ENCODE data around the gene ZNF710. TPM values are rescaled to one million over a fixed set of nuclear protein-coding genes. Genes with fewer than 3 reads are reported as not detected.

ZNF710 gene
- total and polyA plus RNA-seq, 9 of the 15 experiments (the other 6 are each of a cell fraction or from before 2014, with no cell fraction given), result 0.56 to 14.2 (median 5.2) TPM

DNA sequence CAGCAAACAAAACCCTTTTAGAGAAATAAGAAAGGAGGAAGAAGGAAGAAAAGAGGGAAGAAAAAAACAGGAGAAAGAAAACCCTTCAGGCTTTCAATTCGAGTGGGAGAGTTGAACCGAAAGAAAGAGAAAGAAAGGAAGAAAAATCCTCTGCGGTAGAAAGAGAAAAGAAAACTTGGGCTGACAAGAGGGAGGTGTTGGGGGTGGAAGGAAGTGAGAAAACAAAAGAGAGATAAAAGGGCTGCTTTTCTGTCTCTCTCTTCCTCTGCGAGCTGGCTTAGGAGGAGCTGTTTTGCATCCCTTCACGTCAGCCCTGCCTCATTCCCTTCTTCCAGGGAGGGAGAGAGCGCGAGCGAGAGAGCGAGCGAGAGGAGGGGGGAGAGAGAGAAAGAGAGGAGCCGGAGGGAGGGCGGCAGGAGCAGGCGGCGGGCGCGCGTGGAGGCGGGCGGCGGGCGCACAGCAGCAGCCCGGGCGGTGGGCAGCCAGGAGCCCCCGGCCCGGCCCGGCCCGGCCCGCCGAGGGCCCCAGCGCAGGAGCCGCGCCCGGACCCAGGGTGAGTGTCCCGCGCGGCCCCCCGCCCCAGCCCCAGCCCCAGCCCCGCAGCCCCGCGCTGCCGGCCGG is at the start of gene ZNF710 (continued):
- TF ChIP-seq ZNF592 (IDR thresholded peaks at IDR 0.05) (no peak), POU5F1 (IDR thresholded peaks at IDR 0.05; ENCODE audit: borderline replicate concordance, low read depth, low read length, partially characterized antibody) (no peak), ZBTB2 (IDR thresholded peaks at IDR 0.05) (peak; percentile 84), LEF1 (IDR thresholded peaks at IDR 0.05) (0 out of 2 replicates have a peak, but pooled peaks have one; percentile 26), USF1 (CRISPR knock-in tag; IDR thresholded peaks at IDR 0.05) (no peak), IRF9 (tag; IDR thresholded peaks at IDR 0.05) (no peak), ZNF408 (CRISPR knock-in tag; IDR thresholded peaks at IDR 0.05; ENCODE audit: low read depth) (no peak), XRCC5 (IDR thresholded peaks at IDR 0.05; ENCODE audit: low read depth, low read length) (0 out of 2 replicates have a peak, but pooled peaks have one; percentile 7), MCM2 (IDR thresholded peaks at IDR 0.05; ENCODE audit: low read depth) (no peak), ZNF699 (CRISPR knock-in tag; IDR thresholded peaks at IDR 0.05; ENCODE audit: insufficient replicate concordance) (no peak), TRIM24 (IDR thresholded peaks at IDR 0.05) (no peak), MXD1 (CRISPR knock-in tag; IDR thresholded peaks at IDR 0.05; ENCODE audit: borderline replicate concordance, poor library complexity, severe bottlenecking) (no peak), RBM14 (IDR thresholded peaks at IDR 0.05; ENCODE audit: borderline replicate concordance, insufficient read depth, low read depth, low read length) (no peak), ETV1 (tag; conservative IDR thresholded peaks at IDR 0.05; ENCODE audit: low read depth) (no peak), DNMT1 (IDR thresholded peaks at IDR 0.05) (no peak), ZNF644 (tag; IDR thresholded peaks at IDR 0.05; ENCODE audit: low read depth) (no peak), ZNF134 (CRISPR knock-in tag; conservative IDR thresholded peaks at IDR 0.05) (no peak), OTX1 (CRISPR knock-in tag; IDR thresholded peaks at IDR 0.05) (0 out of 2 replicates have a peak, but pooled peaks have one; percentile 58), THRAP3 (IDR thresholded peaks at IDR 0.05; ENCODE audit: borderline replicate concordance) (peak; percentile 86; the same call in 1 of the 2 replicates), NFIC (IDR thresholded peaks at IDR 0.05) (0 out of 2 replicates have a peak, but pooled peaks have one; percentile 8), NFIX (CRISPR knock-in tag; IDR thresholded peaks at IDR 0.05; ENCODE audit: low read depth) (no peak)

Measured in K562 (cell line).